ENCODE measurements around the gene CSRNP3.

DNA sequence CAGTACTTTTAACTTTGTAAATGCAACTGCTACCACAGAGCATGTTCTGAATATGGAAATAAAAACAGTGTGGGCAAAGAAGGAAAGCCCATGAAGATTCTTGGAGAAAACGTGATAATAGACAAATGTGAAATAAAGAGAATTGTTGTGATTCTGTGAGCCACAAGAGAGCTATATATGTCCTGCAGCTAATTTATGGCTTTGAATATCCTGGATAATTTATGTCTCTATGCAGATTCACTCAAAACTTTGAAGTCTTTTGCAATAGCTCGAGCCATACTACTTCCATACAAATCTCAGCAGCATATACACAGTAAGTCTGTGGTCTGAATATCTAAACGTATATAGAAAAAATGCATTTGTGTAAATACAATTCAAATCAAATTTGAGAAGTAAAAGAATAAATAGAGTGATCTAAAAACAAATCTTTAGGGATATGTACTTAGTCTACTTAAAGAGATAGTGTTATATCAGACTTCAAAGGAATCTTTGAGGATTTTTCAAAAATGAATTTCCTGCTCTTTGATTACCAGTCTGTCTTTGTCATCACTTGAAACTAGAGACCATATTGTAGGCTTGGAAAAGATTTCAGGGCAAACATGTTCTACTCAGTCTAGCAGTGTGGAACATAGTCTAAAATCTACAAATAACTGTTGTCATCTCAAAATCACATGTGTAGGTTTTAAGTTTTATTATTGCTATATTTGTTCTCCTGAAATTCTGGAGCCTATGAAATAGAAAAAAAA lies 107.1 kb downstream of the CSRNP3 start:
- TF ChIP-seq, protein P1, sequence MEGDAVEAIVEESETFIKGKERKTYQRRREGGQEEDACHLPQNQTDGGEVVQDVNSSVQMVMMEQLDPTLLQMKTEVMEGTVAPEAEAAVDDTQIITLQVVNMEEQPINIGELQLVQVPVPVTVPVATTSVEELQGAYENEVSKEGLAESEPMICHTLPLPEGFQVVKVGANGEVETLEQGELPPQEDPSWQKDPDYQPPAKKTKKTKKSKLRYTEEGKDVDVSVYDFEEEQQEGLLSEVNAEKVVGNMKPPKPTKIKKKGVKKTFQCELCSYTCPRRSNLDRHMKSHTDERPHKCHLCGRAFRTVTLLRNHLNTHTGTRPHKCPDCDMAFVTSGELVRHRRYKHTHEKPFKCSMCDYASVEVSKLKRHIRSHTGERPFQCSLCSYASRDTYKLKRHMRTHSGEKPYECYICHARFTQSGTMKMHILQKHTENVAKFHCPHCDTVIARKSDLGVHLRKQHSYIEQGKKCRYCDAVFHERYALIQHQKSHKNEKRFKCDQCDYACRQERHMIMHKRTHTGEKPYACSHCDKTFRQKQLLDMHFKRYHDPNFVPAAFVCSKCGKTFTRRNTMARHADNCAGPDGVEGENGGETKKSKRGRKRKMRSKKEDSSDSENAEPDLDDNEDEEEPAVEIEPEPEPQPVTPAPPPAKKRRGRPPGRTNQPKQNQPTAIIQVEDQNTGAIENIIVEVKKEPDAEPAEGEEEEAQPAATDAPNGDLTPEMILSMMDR (IDR thresholded peaks at IDR 0.05) = no peak
- no peak for TF ChIP-seq EP300 (IDR thresholded peaks at IDR 0.05)
- no peak for TF ChIP-seq POLR2A (IDR thresholded peaks at IDR 0.05)

Data from ovary (tissue), 3 donors.